Measurements from ENCODE around the gene PAM16. TPM values are rescaled to one million over a fixed set of nuclear protein-coding genes. Genes with fewer than 3 reads are reported as not detected.
A peak's percentile ranks its signal among the peaks of the same experiment; 100 is the strongest.
"Not testable (repeated sequence)": the region's sequence is repeated elsewhere in the genome, so short reads cannot be mapped to it uniquely, and the experiment has no call there.

PAM16 gene
- total RNA-seq, 8 experiments from 2014 or later = 52.1 to 82.1 (median 66.8) TPM

DNA sequence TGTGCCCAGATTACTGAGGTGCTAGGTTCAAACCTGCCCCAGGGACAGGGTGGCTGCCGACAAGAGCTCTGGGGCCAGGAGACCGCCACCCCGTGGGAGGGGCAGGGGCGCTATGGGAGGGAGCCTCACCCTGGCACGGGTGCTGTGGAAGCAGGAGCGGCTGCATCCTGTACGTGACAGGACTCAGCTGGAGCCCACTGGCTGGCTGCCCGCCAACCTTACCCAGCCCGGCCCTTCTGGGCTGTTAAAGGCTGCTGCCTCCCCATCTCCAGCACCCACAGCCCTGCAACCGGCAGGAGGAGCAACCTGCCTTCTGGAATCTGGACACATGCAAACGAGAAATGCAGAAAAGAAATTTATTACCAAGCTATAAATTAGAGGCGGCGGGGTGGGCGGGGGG, 11.2 kb downstream of the PAM16 start:
- 0 to 100% (median 12%) methylated on average over 1 to 3 of the region's 14 CpGs; no CpG with 5 or more reads in 5 of the 10 experiments for WGBS, 10 experiments

DNA sequence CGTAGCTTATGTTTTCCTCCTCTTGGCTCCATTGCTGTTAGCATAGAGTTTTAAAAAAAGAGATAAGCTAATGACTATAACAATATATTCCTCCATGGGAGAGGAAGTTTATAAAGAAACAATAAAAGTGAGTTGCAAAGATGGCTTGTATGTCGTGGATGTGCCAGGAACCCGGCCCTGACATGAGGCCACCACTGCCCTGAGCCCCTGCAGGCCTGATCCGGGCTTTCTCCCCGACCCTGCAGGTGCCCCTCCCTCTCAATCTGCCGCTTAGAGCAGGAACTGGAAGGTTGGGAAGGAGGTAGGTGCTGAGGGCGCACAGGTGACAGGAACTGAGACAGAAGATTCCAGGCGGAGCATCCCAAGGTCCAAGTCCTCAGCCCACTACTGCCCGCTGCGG, 11.7 kb downstream of the PAM16 start:
- ATAC-seq (replicated peaks in 6 of 8) = peak in 2 of 8 experiments; percentile 1 to 3
- H3K4me3 ChIP-seq = no peak overlapping the region
- H3K4me1 ChIP-seq (replicated peaks in 1 of 2) = peaks cover 13 to 15% of the 10 kb centered on the region in 2 donors
- in situ Hi-C loops (cut with MboI; ENCODE audit: low pct_unique_long_range_greater_than_20kb in 2 of 9, low sequenced_read_pairs in 9 of 9, unreplicated experiment in 9 of 9) = loop anchor here in 1 of 9 experiments (10.0 kb wide), 1 partner anchor 55 kb away; no protein-coding TSS in a partner anchor
- H3K27ac ChIP-seq = peak overlapping the region in 1 of 2 donors; percentile 16
- 51 to 91% (median 71%) methylated on average over 1 to 7 of the region's 10 CpGs; no CpG with 5 or more reads in 4 of the 10 experiments for WGBS, 10 experiments

More for the DNA sequence above, 11.2 kb downstream of the PAM16 start:
- H3K4me3 ChIP-seq = no peak overlapping the region
- peaks cover 13 to 15% of the 10 kb centered on the region in 2 donors for H3K4me1 ChIP-seq (replicated peaks in 1 of 2)
- peak overlapping the region; percentile 16 to 58 for H3K27ac ChIP-seq
- ATAC-seq (replicated peaks in 6 of 8) = peak; percentile 19 to 84 (median 74)
- in situ Hi-C loops (cut with MboI; ENCODE audit: low pct_unique_long_range_greater_than_20kb in 2 of 9, low sequenced_read_pairs in 9 of 9, unreplicated experiment in 9 of 9) = loop anchor here in 1 of 9 experiments (10.0 kb wide), 1 partner anchor 55 kb away; no protein-coding TSS in a partner anchor

DNA sequence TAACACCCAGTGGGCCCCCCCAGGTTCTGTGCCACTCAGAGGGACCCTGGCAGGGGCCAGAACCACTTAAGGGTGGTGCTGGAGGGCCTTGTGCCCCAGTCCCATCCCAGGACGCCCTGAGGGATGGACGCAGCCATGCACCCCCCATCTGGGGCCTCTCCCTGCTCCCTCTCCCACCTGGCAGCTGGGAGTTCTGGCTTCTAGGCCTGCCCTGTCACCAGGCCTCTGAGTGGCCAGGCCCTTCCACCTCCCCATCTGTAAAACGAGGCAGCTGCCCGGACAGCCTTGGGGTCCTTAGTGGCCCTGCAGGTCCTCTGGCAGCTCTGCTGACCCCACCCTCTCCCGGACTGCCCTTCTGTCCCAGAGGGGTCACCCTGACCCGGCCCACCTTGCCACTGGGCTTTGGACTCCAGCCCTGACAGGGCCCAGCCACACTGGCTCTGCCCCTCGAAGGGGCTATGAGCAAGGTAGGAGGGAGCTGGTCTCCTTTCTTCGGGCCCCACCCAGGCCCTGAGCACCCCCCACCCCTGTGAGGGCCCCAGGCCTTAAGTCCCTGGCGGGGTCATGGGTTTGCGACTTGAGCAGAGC, 12.3 kb downstream of the PAM16 start:
- ATAC-seq (replicated peaks in 6 of 8) = peak in 5 of 8 experiments; percentile 2 to 31 (median 11)
- peaks cover 13 to 15% of the 10 kb centered on the region in 2 donors for H3K4me1 ChIP-seq (replicated peaks in 1 of 2)
- H3K4me3 ChIP-seq = no peak overlapping the region
- WGBS, 10 experiments = 83 to 90% methylated on average over 1 to 4 of the region's 10 CpGs; no CpG with 5 or more reads in 8 of the 10 experiments
- in situ Hi-C loops (cut with MboI; ENCODE audit: low pct_unique_long_range_greater_than_20kb in 2 of 9, low sequenced_read_pairs in 9 of 9, unreplicated experiment in 9 of 9) = loop anchor here in 1 of 9 experiments (10.0 kb wide), 1 partner anchor 54 kb away; no protein-coding TSS in a partner anchor
- peak overlapping the region in 1 of 2 donors; percentile 75 for H3K27ac ChIP-seq

DNA sequence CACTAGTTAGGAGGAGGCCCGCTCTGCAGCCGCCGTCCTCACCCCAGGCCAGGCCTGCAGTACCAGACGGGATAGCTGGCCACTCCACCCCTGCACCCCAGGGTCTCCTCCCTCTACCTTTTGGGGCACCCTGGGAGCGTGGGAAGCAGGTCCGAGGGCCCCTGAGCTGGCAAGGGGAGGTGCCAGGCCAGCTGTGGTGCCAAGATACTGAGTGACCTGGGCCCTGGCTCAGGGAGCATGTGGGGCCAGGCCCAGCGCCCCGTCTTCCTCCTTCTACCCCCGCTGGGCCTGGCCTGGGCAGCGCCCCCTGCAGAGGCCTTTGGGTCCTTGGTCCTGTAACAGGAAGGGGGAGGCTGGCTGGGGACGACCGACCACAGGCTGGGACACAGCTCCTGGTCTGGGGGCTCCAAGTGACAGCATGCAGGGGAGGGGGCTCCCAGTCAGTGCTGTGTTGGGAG, 13.0 kb downstream of the PAM16 start:
- in situ Hi-C loops (cut with MboI; ENCODE audit: low pct_unique_long_range_greater_than_20kb in 2 of 9, low sequenced_read_pairs in 9 of 9, unreplicated experiment in 9 of 9) = loop anchor here in 1 of 9 experiments (10.0 kb wide), 1 partner anchor 53 kb away; no protein-coding TSS in a partner anchor
- ATAC-seq (replicated peaks in 6 of 8) = peak in 3 of 8 experiments; percentile 2 to 7 (median 5)
- 100% methylated on average over 1 of the region's 12 CpGs; no CpG with 5 or more reads in 9 of the 10 experiments for WGBS, 10 experiments
- Histone ChIP-seq H3K4me3 (no peak overlapping the region), H3K27ac (peak overlapping the region in 1 of 2 donors; percentile 75), H3K4me1 (replicated peaks in 1 of 2) (peaks cover 13 to 15% of the 10 kb centered on the region in 2 donors)

DNA sequence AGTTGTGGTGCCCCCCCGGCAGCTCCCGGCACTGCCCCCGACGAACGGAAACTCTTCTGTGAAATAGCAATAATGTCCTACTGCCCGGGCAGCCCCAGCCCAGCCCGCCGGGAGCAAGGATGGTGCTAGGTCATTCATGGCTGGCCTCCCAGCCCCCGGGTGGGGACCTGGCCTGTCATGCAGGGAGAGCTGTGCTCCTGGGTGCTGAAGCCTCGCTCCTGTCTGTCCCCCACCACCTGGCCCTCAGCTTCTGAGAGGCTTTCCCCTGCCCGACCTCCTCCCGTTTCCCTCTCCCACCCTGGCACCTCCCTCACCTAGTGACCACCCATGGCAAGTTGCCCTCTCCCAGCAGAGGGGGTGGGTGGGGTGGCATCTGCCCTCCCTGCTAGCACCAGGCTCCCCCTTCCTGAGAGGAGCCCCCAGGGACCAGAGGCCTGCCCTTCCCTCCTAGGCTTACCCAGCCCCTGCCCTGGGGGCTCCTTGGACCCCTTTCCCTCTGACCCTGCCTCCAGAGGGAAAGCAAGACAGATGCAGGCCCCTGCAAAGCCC, 13.5 kb downstream of the PAM16 start:
- H3K4me3 ChIP-seq = no peak overlapping the region
- H3K4me1 ChIP-seq (replicated peaks in 1 of 2) = peaks cover 13 to 15% of the 10 kb centered on the region in 2 donors
- no peak overlapping the region for H3K27ac ChIP-seq
- in situ Hi-C loops (cut with MboI; ENCODE audit: low pct_unique_long_range_greater_than_20kb in 2 of 9, low sequenced_read_pairs in 9 of 9, unreplicated experiment in 9 of 9) = loop anchor here in 1 of 9 experiments (10.0 kb wide), 1 partner anchor 53 kb away; no protein-coding TSS in a partner anchor
- no peak for ATAC-seq (replicated peaks in 6 of 8)
- WGBS, 10 experiments = 80% methylated on average over 2 of the region's 12 CpGs; no CpG with 5 or more reads in 9 of the 10 experiments

DNA sequence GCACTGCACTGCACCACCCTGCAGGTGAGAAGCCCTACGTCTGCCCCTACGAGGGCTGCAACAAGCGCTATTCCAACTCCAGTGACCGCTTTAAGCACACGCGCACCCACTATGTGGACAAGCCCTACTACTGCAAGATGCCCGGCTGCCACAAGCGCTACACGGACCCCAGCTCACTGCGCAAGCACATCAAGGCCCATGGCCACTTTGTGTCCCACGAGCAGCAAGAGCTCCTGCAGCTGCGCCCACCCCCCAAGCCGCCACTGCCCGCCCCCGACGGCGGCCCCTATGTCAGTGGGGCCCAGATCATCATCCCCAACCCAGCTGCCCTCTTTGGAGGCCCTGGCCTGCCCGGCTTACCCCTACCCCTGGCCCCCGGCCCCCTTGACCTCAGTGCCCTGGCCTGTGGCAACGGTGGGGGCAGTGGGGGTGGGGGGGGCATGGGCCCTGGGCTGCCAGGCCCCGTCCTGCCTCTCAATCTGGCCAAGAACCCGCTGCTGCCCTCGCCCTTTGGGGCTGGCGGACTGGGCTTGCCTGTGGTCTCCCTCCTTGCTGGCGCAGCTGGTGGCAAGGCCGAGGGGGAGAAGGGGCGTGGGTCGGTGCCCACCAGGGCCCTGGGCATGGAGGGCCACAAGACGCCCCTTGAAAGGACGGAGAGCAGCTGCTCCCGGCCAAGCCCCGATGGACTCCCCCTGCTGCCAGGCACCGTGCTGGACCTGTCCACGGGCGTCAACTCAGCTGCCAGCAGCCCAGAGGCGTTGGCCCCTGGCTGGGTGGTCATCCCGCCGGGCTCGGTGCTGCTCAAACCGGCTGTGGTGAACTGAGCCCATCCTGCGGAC, 14.2 kb downstream of the PAM16 start:
- ATAC-seq (replicated peaks in 6 of 8) = no peak
- in situ Hi-C loops (cut with MboI; ENCODE audit: low pct_unique_long_range_greater_than_20kb in 2 of 9, low sequenced_read_pairs in 9 of 9, unreplicated experiment in 9 of 9) = loop anchor here in 1 of 9 experiments (10.0 kb wide), 1 partner anchor 52 kb away; no protein-coding TSS in a partner anchor
- Histone ChIP-seq H3K4me1 (replicated peaks in 1 of 2) (peaks cover 13 to 15% of the 10 kb centered on the region in 2 donors), H3K27ac (no peak overlapping the region), H3K4me3 (no peak overlapping the region)
- WGBS, 10 experiments = 83 to 97% (median 97%) methylated on average over 1 to 7 of the region's 41 CpGs; no CpG with 5 or more reads in 7 of the 10 experiments

DNA sequence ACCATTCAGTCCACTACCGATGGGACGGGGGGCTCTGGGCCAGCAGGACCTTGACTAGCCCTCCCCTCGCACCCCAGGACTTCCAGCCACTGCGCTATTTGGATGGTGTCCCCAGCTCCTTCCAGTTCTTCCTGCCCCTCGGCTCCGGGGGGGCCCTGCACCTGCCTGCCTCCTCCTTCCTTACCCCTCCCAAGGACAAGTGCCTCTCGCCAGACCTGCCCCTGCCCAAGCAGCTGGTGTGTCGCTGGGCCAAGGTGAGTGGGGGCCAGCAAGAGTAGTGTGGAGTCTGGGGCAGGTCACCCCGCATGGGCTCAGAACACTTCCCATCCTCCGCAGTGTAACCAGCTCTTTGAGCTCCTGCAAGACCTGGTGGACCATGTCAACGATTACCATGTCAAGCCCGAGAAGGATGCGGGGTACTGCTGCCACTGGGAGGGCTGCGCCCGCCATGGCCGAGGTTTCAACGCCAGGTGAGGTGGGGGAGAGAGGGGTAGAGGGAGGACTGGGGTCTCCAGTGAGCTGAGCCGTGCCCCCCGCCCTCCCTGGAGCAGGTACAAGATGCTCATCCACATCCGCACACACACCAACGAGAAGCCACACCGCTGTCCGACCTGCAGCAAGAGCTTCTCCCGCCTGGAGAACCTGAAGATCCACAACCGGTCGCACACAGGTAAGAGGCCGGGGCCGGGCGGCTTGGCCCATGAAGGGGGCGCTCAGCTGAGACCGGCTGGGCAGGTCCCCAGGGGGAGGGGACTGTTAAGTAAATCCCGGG, 16.2 kb downstream of the PAM16 start:
- in situ Hi-C loops (cut with MboI; ENCODE audit: low pct_unique_long_range_greater_than_20kb in 2 of 9, low sequenced_read_pairs in 9 of 9, unreplicated experiment in 9 of 9) = loop anchor here in 1 of 9 experiments (10.0 kb wide), 1 partner anchor 50 kb away; no protein-coding TSS in a partner anchor

DNA sequence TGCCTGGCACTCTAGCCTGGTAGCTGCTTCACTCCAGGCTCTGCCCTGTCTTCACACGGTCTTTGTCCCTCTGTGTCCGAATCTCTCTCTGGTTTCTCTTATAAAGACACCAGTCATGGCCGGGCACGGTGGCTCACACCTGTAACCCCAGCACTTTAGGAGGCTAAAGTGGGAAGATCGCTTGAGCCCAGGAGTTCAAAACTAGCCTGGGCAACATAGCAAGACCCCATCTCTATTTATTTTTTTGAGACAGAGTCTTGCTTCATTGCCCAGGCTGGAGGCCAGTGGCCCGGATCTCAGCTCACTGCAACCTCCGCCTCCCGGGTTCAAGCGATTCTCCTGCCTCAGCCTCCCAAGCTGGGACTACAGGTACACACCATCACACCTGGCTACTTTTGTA, 17.4 kb downstream of the PAM16 start:
- H3K4me3 ChIP-seq; H3K27ac ChIP-seq; ATAC-seq (replicated peaks in 6 of 8); H3K4me1 ChIP-seq (replicated peaks in 1 of 2): not testable (repeated sequence)
- in situ Hi-C loops (cut with MboI; ENCODE audit: low pct_unique_long_range_greater_than_20kb in 2 of 9, low sequenced_read_pairs in 9 of 9, unreplicated experiment in 9 of 9) = loop anchor here in 1 of 9 experiments (10.0 kb wide), 1 partner anchor 49 kb away; no protein-coding TSS in a partner anchor
- WGBS, 10 experiments = 69 to 100% (median 94%) methylated on average over 1 to 8 of the region's 9 CpGs; no CpG with 5 or more reads in 5 of the 10 experiments

More for the DNA sequence above, 16.2 kb downstream of the PAM16 start:
- Histone ChIP-seq H3K27ac (no peak overlapping the region), H3K4me1 (replicated peaks in 1 of 2) (peaks cover 5 to 11% of the 10 kb centered on the region in 2 donors), H3K4me3 (no peak overlapping the region)
- ATAC-seq (replicated peaks in 6 of 8) = no peak
- 80 to 100% (median 91%) methylated on average over 1 to 13 of the region's 32 CpGs; no CpG with 5 or more reads in 4 of the 10 experiments for whole genome bisulfite sequencing, 10 experiments

DNA sequence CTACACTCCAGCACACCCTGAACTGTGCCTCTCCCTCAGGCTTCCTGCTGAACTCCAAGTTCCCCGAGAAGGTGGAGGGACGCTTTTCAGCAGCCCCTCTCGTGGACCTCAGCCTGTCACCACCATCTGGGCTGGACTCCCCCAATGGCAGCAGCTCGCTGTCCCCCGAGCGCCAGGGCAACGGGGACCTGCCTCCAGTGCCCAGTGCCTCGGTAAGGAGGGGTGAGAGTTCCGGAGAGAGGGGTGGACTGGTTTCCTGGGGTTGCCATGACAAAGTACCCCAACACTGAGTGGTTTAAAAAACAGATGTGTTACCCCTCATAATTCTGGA, 17.8 kb downstream of the PAM16 start:
- H3K4me3 ChIP-seq = no peak overlapping the region
- H3K27ac ChIP-seq = no peak overlapping the region
- peaks cover 13 to 14% of the 10 kb centered on the region in 2 donors for H3K4me1 ChIP-seq (replicated peaks in 1 of 2)
- in situ Hi-C loops (cut with MboI; ENCODE audit: low pct_unique_long_range_greater_than_20kb in 2 of 9, low sequenced_read_pairs in 9 of 9, unreplicated experiment in 9 of 9) = loop anchor here in 1 of 9 experiments (10.0 kb wide), 1 partner anchor 48 kb away; no protein-coding TSS in a partner anchor
- ATAC-seq (replicated peaks in 6 of 8) = no peak
- 94% methylated on average over 3 of the region's 9 CpGs; no CpG with 5 or more reads in 9 of the 10 experiments for WGBS, 10 experiments

DNA sequence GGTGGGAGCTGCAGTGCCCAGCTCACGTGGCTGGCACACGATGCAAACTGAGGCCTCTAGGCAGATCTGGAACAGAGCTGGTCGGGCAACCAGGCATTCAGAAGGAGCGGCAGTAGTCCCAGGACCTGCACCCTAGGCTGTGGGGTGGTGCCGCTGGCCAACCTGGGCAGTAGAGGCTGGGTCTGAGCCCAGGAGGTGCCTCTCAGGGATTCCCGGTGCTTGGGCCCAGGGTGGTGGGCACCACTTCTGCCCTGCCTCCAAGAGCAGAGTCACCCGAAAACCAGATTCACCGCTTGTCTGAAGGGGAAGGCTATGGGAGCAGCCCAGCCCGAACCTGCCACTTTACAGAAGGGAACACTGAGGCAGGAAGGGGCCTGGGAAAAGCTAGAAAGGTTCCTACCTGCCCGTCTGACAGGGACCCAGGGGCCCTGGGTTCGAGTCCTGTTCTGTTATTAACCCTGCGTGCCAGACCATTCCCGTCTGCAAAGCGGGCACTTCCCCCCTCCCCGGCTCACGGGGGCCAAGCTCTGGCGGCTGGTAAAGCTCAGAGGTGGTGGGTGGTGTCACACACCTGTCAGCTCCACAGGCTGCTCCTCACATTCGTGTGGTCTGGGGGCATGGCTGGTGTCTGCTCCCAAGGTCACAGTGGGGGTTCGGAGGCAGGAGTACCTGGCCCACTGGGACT, 18.4 kb downstream of the PAM16 start:
- in situ Hi-C loops (cut with MboI; ENCODE audit: low pct_unique_long_range_greater_than_20kb in 2 of 9, low sequenced_read_pairs in 9 of 9, unreplicated experiment in 9 of 9) = loop anchor here in 1 of 9 experiments (10.0 kb wide), 1 partner anchor 48 kb away; no protein-coding TSS in a partner anchor
- peaks cover 14% of the 10 kb centered on the region in 2 donors for H3K4me1 ChIP-seq (replicated peaks in 1 of 2)
- no peak overlapping the region for H3K4me3 ChIP-seq
- H3K27ac ChIP-seq = no peak overlapping the region
- no peak for ATAC-seq (replicated peaks in 6 of 8)
- 80 to 92% (median 84%) methylated on average over 1 to 7 of the region's 19 CpGs; no CpG with 5 or more reads in 7 of the 10 experiments for WGBS, 10 experiments

DNA sequence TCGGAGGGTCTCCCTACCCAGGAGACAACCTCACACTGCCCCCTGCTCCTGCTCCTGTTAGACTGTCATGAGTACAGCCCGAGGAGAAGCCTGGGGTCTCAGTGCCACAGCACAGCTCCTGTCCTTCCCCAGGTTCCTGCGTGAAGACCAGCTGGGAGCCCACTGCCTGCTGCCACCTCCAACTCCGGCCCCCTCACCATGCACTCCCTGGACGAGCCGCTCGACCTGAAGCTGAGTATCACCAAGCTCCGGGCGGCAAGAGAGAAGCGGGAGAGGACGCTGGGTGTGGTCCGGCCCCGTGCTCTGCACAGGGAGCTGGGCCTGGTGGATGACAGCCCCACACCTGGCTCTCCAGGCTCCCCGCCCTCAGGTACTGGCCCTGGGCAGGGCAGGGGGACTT, 19.0 kb downstream of the PAM16 start:
- ATAC-seq (replicated peaks in 6 of 8) = no peak
- 88 to 94% methylated on average over 3 to 9 of the region's 14 CpGs; no CpG with 5 or more reads in 8 of the 10 experiments for WGBS, 10 experiments
- no peak overlapping the region for H3K4me3 ChIP-seq
- in situ Hi-C loops (cut with MboI; ENCODE audit: low pct_unique_long_range_greater_than_20kb in 2 of 9, low sequenced_read_pairs in 9 of 9, unreplicated experiment in 9 of 9) = loop anchor here in 1 of 9 experiments (10.0 kb wide), 1 partner anchor 47 kb away; no protein-coding TSS in a partner anchor
- no peak overlapping the region for H3K27ac ChIP-seq
- H3K4me1 ChIP-seq (replicated peaks in 1 of 2) = peaks cover 17 to 18% of the 10 kb centered on the region in 2 donors
